ENCODE results near the gene ACER3.

- TF ChIP-seq CTCF (IDR thresholded peaks at IDR 0.05) (no peak), POLR2A (IDR thresholded peaks at IDR 0.05) (no peak)
Observed at GRCh38 chr11:76811259-76811658, 49.5 kb upstream of the ACER3 start.

All from heart left ventricle (tissue), 13 donors.